C4-2B (cell line): Measurements from ENCODE around the gene KAT5.

ENCODE experiments used
- ZFX ChIP-seq: fragments of 450-650 bp; IDR thresholded peaks from 2 replicates; pipeline ENCODE4 v1.6.1; 2017
- TF ChIP-seq, protein P1 (sequence below): fragments of 450-650 bp; conservative IDR thresholded peaks from 2 replicates; pipeline ENCODE4 v1.5.1; 2017; ENCODE audit warnings: mild to moderate bottlenecking

DNA sequence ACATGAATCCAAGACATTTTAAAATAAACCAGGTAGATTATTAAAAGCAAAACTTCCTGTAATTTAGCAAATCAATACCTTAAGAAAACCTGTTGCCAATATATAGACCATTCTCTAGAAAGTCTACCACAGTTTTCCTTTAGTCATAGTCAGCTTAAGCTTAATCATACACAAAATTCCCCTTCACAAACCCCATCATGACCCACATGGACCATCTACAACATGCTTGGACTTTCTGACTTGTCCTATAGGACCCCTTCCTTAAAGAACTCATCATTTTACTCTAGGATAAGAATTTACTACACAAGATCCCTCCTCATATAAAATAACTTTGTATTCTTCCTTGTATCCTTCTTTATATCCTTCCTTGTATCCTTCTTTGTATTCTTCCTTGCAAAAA lies 24.8 kb downstream of the KAT5 start:
- TF ChIP-seq, protein P1, sequence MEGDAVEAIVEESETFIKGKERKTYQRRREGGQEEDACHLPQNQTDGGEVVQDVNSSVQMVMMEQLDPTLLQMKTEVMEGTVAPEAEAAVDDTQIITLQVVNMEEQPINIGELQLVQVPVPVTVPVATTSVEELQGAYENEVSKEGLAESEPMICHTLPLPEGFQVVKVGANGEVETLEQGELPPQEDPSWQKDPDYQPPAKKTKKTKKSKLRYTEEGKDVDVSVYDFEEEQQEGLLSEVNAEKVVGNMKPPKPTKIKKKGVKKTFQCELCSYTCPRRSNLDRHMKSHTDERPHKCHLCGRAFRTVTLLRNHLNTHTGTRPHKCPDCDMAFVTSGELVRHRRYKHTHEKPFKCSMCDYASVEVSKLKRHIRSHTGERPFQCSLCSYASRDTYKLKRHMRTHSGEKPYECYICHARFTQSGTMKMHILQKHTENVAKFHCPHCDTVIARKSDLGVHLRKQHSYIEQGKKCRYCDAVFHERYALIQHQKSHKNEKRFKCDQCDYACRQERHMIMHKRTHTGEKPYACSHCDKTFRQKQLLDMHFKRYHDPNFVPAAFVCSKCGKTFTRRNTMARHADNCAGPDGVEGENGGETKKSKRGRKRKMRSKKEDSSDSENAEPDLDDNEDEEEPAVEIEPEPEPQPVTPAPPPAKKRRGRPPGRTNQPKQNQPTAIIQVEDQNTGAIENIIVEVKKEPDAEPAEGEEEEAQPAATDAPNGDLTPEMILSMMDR = no peak
- TF ChIP-seq ZFX = no peak
